GM23248 (cell line): Measurements from ENCODE around the gene NT5DC1. TPM values are rescaled to one million over a fixed set of nuclear protein-coding genes. Genes with fewer than 3 reads are reported as not detected.

Experiments used
- DNase-seq: peaks from one replicate; pipeline ENCODE4 v3.0.0-alpha.2; 2015
- H2AFZ ChIP-seq: fragments of 200-600 bp; sonication (generic); 2 replicates; pipeline ENCODE4 v1.6.1; 2016; ENCODE audit warnings: antibody characterized with exemption
- H3F3A ChIP-seq: fragments of 200-600 bp; sonication (generic); 2 replicates; pipeline ENCODE4 v1.6.1; 2016; ENCODE audit warnings: mild to moderate bottlenecking, antibody characterized with exemption, mixed run types; ENCODE audit not compliant: insufficient read depth
- H3K27ac ChIP-seq: fragments of 200-600 bp; sonication (generic); 2 replicates; pipeline ENCODE4 v1.5.1; 2016; ENCODE audit warnings: mild to moderate bottlenecking
- H3K27me3 ChIP-seq: fragments of 200-600 bp; sonication (generic); replicated peaks from 2 replicates; pipeline ENCODE4 v1.6.1; 2016; ENCODE audit warnings: mild to moderate bottlenecking; ENCODE audit not compliant: insufficient read depth
- H3K36me3 ChIP-seq: fragments of 200-600 bp; sonication (generic); 2 replicates; pipeline ENCODE4 v1.6.1; 2016; ENCODE audit warnings: low read depth, mild to moderate bottlenecking
- H3K4me1 ChIP-seq: fragments of 200-600 bp; sonication (generic); 2 replicates; pipeline ENCODE4 v1.6.1; 2016; ENCODE audit warnings: mild to moderate bottlenecking; ENCODE audit not compliant: insufficient read depth
- H3K4me2 ChIP-seq: fragments of 200-600 bp; sonication (generic); one replicate; pipeline ENCODE4 v1.6.1; 2016; ENCODE audit warnings: mild to moderate bottlenecking; ENCODE audit not compliant: unreplicated experiment
- H3K4me3 ChIP-seq: fragments of 200-600 bp; sonication (generic); 2 replicates; pipeline ENCODE4 v1.5.1; 2016; ENCODE audit warnings: mild to moderate bottlenecking
- H3K79me2 ChIP-seq: fragments of 200-600 bp; sonication (generic); 2 replicates; pipeline ENCODE4 v1.6.1; 2016; ENCODE audit warnings: mild to moderate bottlenecking; ENCODE audit not compliant: insufficient read depth
- H3K9ac ChIP-seq: fragments of 200-600 bp; sonication (generic); 2 replicates; pipeline ENCODE4 v1.6.1; 2016; ENCODE audit warnings: mild to moderate bottlenecking
- H3K9me2 ChIP-seq: fragments of 200-600 bp; sonication (generic); 2 replicates; pipeline ENCODE4 v1.6.1; 2016; ENCODE audit warnings: mixed run types, mild to moderate bottlenecking, moderate library complexity; ENCODE audit not compliant: insufficient read depth
- H3K9me3 ChIP-seq: fragments of 200-600 bp; sonication (generic); one replicate; pipeline ENCODE4 v1.6.1; 2017; ENCODE audit warnings: low read depth
- H4K20me1 ChIP-seq: fragments of 200-600 bp; sonication (generic); 2 replicates; pipeline ENCODE4 v1.6.0; 2016; ENCODE audit not compliant: insufficient read depth
- EZH2 ChIP-seq: fragments of 200-600 bp; sonication (generic); IDR thresholded peaks from 2 replicates; pipeline ENCODE4 v1.6.1; 2018; ENCODE audit warnings: antibody characterized with exemption, mild to moderate bottlenecking; ENCODE audit not compliant: insufficient read depth, poor library complexity, severe bottlenecking
- EZH2phosphoT487 ChIP-seq: fragments of 200-600 bp; sonication (generic); IDR thresholded peaks from 2 replicates; pipeline ENCODE4 v1.6.1; 2018; ENCODE audit warnings: antibody characterized with exemption, moderate library complexity, mild to moderate bottlenecking, low read depth; ENCODE audit not compliant: insufficient read depth
- WGBS, 2 experiments: methylation state at CpG; one replicate each; pipeline ENCODE4 v1.1.6; 2015 to 2017; ENCODE audit warnings: low lambda C conversion rate in 2 of 2, low coverage in 1 of 2; ENCODE audit errors: missing lambda C conversion rate in 2 of 2; 5-methylcytosine and 5-hydroxymethylcytosine counted together
- in situ Hi-C: fragments of 300-500 bp; cut with MboI; formaldehyde crosslinking; loops from 2 replicates; pipeline ENCODE4 v1.15.0; 2020
- polyA plus RNA-seq: library from polyadenylated mRNA; unstranded; fragments of >200 nt; fragmentation: Nextera tagmentation; extraction: Ambion mirVana; gene quantifications from 2 replicates; pipeline ENCODE4 v1.2.1, GENCODE V29; 2016
- total RNA-seq: library from RNA; depleted of rRNA; stranded (reverse); fragments of >200 nt; shearing (Covaris generic); gene quantifications from 2 replicates; pipeline ENCODE4 v1.2.3, GENCODE V29; 2014

Gene NT5DC1
- total and polyA plus RNA-seq, 2 experiments from 2014 or later, result 3.4 to 15.4 TPM

- Histone ChIP-seq H3K27ac (peak overlapping the region; percentile 51), H3K4me2 (peak overlapping the region; percentile 82), H3K9me2 (no peaks in the 10 kb centered on the region), H3K36me3 (no peaks in the 10 kb centered on the region), H3K27me3 (no peaks in the 10 kb centered on the region), H3F3A (peaks cover 14% of the 10 kb centered on the region; the same call in 1 of the 2 replicates), H3K9me3 (no peaks in the 10 kb centered on the region), H4K20me1 (no peaks in the 10 kb centered on the region), H3K9ac (peak overlapping the region; percentile 78), H2AFZ (peak overlapping the region; percentile 86), H3K4me1 (peaks cover 9% of the 10 kb centered on the region; the same call in 1 of the 2 replicates), H3K79me2 (no peaks in the 10 kb centered on the region), H3K4me3 (peak overlapping the region; percentile 82)
- no peak for DNase-seq
- WGBS, 2 experiments, result 3% methylated on average over 12 of the region's 12 CpGs
- in situ Hi-C loops, result no loop called here
- TF ChIP-seq EZH2phosphoT487 (no peak), EZH2 (no peak)
Measured at GRCh38 chr6:116101302-116101718, 657 bp downstream of the NT5DC1 start.

GRCh38 chr6:116101790-116102189, 1.1 kb downstream of the NT5DC1 start:
- peak overlapping the region; percentile 86 for H2AFZ ChIP-seq
- H3K27ac ChIP-seq, result no peak overlapping the region
- peak; percentile 8 for DNase-seq
- H3K9me2 ChIP-seq, result no peaks in the 10 kb centered on the region
- 90 to 100% methylated on average over 2 of the region's 2 CpGs for WGBS, 2 experiments
- in situ Hi-C loops, result no loop called here
- peaks cover 13% of the 10 kb centered on the region; the same call in 1 of the 2 replicates for H3K4me1 ChIP-seq
- no peak for TF ChIP-seq EZH2
- no peak for TF ChIP-seq EZH2phosphoT487
- no peaks in the 10 kb centered on the region for H3K9me3 ChIP-seq
- H3F3A ChIP-seq, result peaks cover 14% of the 10 kb centered on the region; the same call in 1 of the 2 replicates
- peak overlapping the region; percentile 82 for H3K4me2 ChIP-seq
- no peaks in the 10 kb centered on the region for H3K27me3 ChIP-seq
- peak overlapping the region; percentile 78 for H3K9ac ChIP-seq
- no peaks in the 10 kb centered on the region for H3K79me2 ChIP-seq
- no peaks in the 10 kb centered on the region for H4K20me1 ChIP-seq
- peak overlapping the region; percentile 82 for H3K4me3 ChIP-seq
- no peaks in the 10 kb centered on the region for H3K36me3 ChIP-seq

GRCh38 chr6:116102873-116103272, 2.2 kb downstream of the NT5DC1 start:
- Histone ChIP-seq H3K79me2 (no peaks in the 10 kb centered on the region), H3K9me2 (no peaks in the 10 kb centered on the region), H3K27me3 (no peaks in the 10 kb centered on the region), H3K36me3 (no peaks in the 10 kb centered on the region), H2AFZ (no peak overlapping the region), H3K4me1 (peaks cover 13% of the 10 kb centered on the region; the same call in 1 of the 2 replicates), H4K20me1 (no peaks in the 10 kb centered on the region), H3K9ac (no peak overlapping the region), H3K4me2 (no peak overlapping the region), H3K27ac (no peak overlapping the region), H3K4me3 (no peak overlapping the region), H3F3A (peaks cover 14% of the 10 kb centered on the region; the same call in 1 of the 2 replicates), H3K9me3 (no peaks in the 10 kb centered on the region)
- in situ Hi-C loops, result no loop called here
- no peak for TF ChIP-seq EZH2
- TF ChIP-seq EZH2phosphoT487, result no peak
- WGBS, 2 experiments, result 93 to 98% methylated on average over 4 of the region's 4 CpGs
- no peak for DNase-seq

- Histone ChIP-seq H4K20me1 (no peaks in the 10 kb centered on the region), H3K4me1 (peaks cover 13% of the 10 kb centered on the region; the same call in 1 of the 2 replicates), H2AFZ (no peak overlapping the region), H3K36me3 (no peaks in the 10 kb centered on the region), H3K4me3 (no peak overlapping the region), H3K27me3 (no peaks in the 10 kb centered on the region), H3K9me3 (no peaks in the 10 kb centered on the region), H3K9me2 (no peaks in the 10 kb centered on the region), H3K9ac (no peak overlapping the region), H3K4me2 (no peak overlapping the region), H3F3A (peaks cover 12% of the 10 kb centered on the region; the same call in 1 of the 2 replicates), H3K27ac (no peak overlapping the region), H3K79me2 (no peaks in the 10 kb centered on the region)
- TF ChIP-seq EZH2phosphoT487 (no peak), EZH2 (no peak)
- in situ Hi-C loops, result no loop called here
- WGBS, 2 experiments, result 89 to 100% methylated on average over 1 of the region's 1 CpG
- no peak for DNase-seq
Measured at GRCh38 chr6:116104636-116105035, 4.0 kb downstream of the NT5DC1 start.

- no peak for DNase-seq
- Histone ChIP-seq H4K20me1 (no peaks in the 10 kb centered on the region), H3K9ac (no peak overlapping the region), H3K4me1 (peaks cover 13% of the 10 kb centered on the region; the same call in 1 of the 2 replicates), H3F3A (0 out of 2 replicates have a peak, but pooled peaks cover 7% of the 10 kb centered on the region), H2AFZ (no peak overlapping the region), H3K79me2 (no peaks in the 10 kb centered on the region), H3K27ac (no peak overlapping the region), H3K36me3 (no peaks in the 10 kb centered on the region), H3K9me3 (no peaks in the 10 kb centered on the region), H3K9me2 (no peaks in the 10 kb centered on the region), H3K27me3 (no peaks in the 10 kb centered on the region), H3K4me2 (no peak overlapping the region), H3K4me3 (no peak overlapping the region)
- in situ Hi-C loops, result no loop called here
- 86 to 89% methylated on average over 3 of the region's 3 CpGs for WGBS, 2 experiments
- TF ChIP-seq EZH2 (no peak), EZH2phosphoT487 (no peak)
Measured at GRCh38 chr6:116105247-116105646, 4.6 kb downstream of the NT5DC1 start.
